HCT116 (cell line): ENCODE results near the gene DONSON. TPM values are rescaled to one million over a fixed set of nuclear protein-coding genes. Genes with fewer than 3 reads are reported as not detected.

Experiments
- ATAC-seq: fragments of 200-7000 bp; cut with Tn5 transposase; 2 replicates; pipeline ENCODE4 v1.9.1; 2020; ENCODE audit warnings: mild to moderate bottlenecking, moderate library complexity
- BruUV-seq: library from RNA; stranded (reverse); fragments of 400-500 nt; replicated peaks from 2 replicates; lab custom pipeline; 2021; lab: Mats Ljungman, UMichigan
- CTCF ChIA-PET: fragments of 300-600 bp; sonication (Branson Sonifier 250); formaldehyde crosslinking; loops from one replicate; lab custom pipeline; 2021; ENCODE audit warnings: antibody characterized with exemption; lab: Charles Lee
- POLR2A ChIA-PET: fragments of 300-600, 350-600 bp; sonication (Branson Sonifier 250); formaldehyde crosslinking; loops from one replicate; lab custom pipeline; 2021; ENCODE audit warnings: antibody characterized with exemption; lab: Charles Lee
- RAD21 ChIA-PET, 2 experiments: fragments of 300-600 bp; sonication (Branson Sonifier 250); formaldehyde crosslinking; loops; one replicate each; lab custom pipeline; 2023; ENCODE audit warnings: low total read pairs in 2 of 2; ENCODE audit not compliant: uncharacterized antibody in 2 of 2, unreplicated experiment in 2 of 2, low non-redundant PET in 1 of 2; lab: Charles Lee
- DNase-seq: peaks from one replicate; pipeline ENCODE4 v3.0.0-alpha.2; 2010; ENCODE audit warnings: low read depth, low spot score
- H2AFZ ChIP-seq: fragments of 200-600 bp; shearing (Covaris generic), sonication (generic); 2 replicates; pipeline ENCODE4 v1.6.1; 2017; ENCODE audit warnings: low read depth, mixed run types, mixed read lengths, antibody characterized with exemption, low read length; ENCODE audit not compliant: poor library complexity, severe bottlenecking
- H3K27ac ChIP-seq: 2 replicates; pipeline ENCODE4 v1.5.1; 2012; ENCODE audit warnings: low read depth, low read length
- H3K27me3 ChIP-seq: fragments of 200-600 bp; sonication (generic); 2 replicates; pipeline ENCODE4 v1.6.1; 2016; ENCODE audit warnings: mixed run types, low read length, mixed read lengths; ENCODE audit not compliant: insufficient read depth
- H3K36me3 ChIP-seq, 2 experiments: fragments of 200-500 bp in 1 of 2; fragments of 200-600 bp in 1 of 2; sonication (Bioruptor generic) in 1 of 2; sonication (generic) in 1 of 2; 2 replicates each; pipeline versions ENCODE4 v1.5.1 to v1.6.1; 2014 to 2016; ENCODE audit warnings: low read length in 2 of 2, inconsistent platforms in 1 of 2, mixed read lengths in 1 of 2, mixed run types in 1 of 2; ENCODE audit not compliant: insufficient read depth in 2 of 2, control insufficient read depth in 1 of 2
- H3K4me1 ChIP-seq, 2 experiments: fragments of 200-600 bp in 1 of 2; sonication (generic) in 1 of 2; 2 replicates each; pipeline versions ENCODE4 v1.5.1 to v1.6.1; 2012 to 2017; ENCODE audit warnings: low read length in 2 of 2, inconsistent platforms in 1 of 2, mild to moderate bottlenecking in 1 of 2, mixed read lengths in 1 of 2, mixed run types in 1 of 2, moderate library complexity in 1 of 2; ENCODE audit not compliant: insufficient read depth in 2 of 2, control insufficient read depth in 1 of 2
- H3K4me2 ChIP-seq: fragments of 200-600 bp; sonication (generic); 2 replicates; pipeline ENCODE4 v1.6.1; 2017; ENCODE audit warnings: mixed run types, low read length, mixed read lengths
- H3K4me3 ChIP-seq, 2 experiments: fragments of 200-600 bp in 1 of 2; sonication (generic) in 1 of 2; replicated peaks in 1 of 2; 2 replicates each; pipeline ENCODE4 v1.5.1; 2011 to 2016; ENCODE audit warnings: low read length in 2 of 2, control low read depth in 1 of 2, low read depth in 1 of 2, mild to moderate bottlenecking in 1 of 2, mixed read lengths in 1 of 2, mixed run types in 1 of 2
- H3K79me2 ChIP-seq: fragments of 200-600 bp; sonication (generic); 2 replicates; pipeline ENCODE4 v1.6.1; 2017; ENCODE audit warnings: mild to moderate bottlenecking, mixed run types, low read length, moderate library complexity, mixed read lengths; ENCODE audit not compliant: insufficient read depth
- H3K9ac ChIP-seq: fragments of 200-600 bp; sonication (generic); 2 replicates; pipeline ENCODE4 v1.6.1; 2016; ENCODE audit warnings: low read length, mixed read lengths
- H3K9me2 ChIP-seq: fragments of 200-600 bp; sonication (generic), shearing (Covaris generic); 2 replicates; pipeline ENCODE4 v1.6.1; 2017; ENCODE audit warnings: mixed run types, mild to moderate bottlenecking, moderate library complexity; ENCODE audit not compliant: insufficient read depth
- H3K9me3 ChIP-seq, 2 experiments: fragments of 200-500 bp in 1 of 2; fragments of 200-600 bp in 1 of 2; sonication (Bioruptor generic) in 1 of 2; sonication (generic) in 1 of 2; 2 replicates each; pipeline ENCODE4 v1.6.1; 2014 to 2017; ENCODE audit warnings: low read length in 2 of 2, mixed read lengths in 2 of 2, inconsistent platforms in 1 of 2, low read depth in 1 of 2, mild to moderate bottlenecking in 1 of 2, mixed run types in 1 of 2, moderate library complexity in 1 of 2; ENCODE audit not compliant: control insufficient read depth in 1 of 2, insufficient read depth in 1 of 2
- H4K20me1 ChIP-seq: fragments of 200-600 bp; sonication (generic), shearing (Covaris generic); 2 replicates; pipeline ENCODE4 v1.6.1; 2017; ENCODE audit warnings: mixed run types, mild to moderate bottlenecking, moderate library complexity; ENCODE audit not compliant: insufficient read depth
- ELF1 ChIP-seq: IDR thresholded peaks from 2 replicates; pipeline ENCODE4 v1.6.1; 2012; ENCODE audit warnings: low read depth, borderline replicate concordance
- EZH2phosphoT487 ChIP-seq: fragments of 200-600 bp; IDR thresholded peaks from 2 replicates; pipeline ENCODE4 v1.6.1; 2018; ENCODE audit warnings: antibody characterized with exemption, borderline replicate concordance
- FOSL1 ChIP-seq: IDR thresholded peaks from 2 replicates; pipeline ENCODE4 v1.6.1; 2012; ENCODE audit warnings: low read depth
- JUND ChIP-seq: IDR thresholded peaks from 2 replicates; pipeline ENCODE4 v1.6.1; 2012
- MAX ChIP-seq: IDR thresholded peaks from 2 replicates; pipeline ENCODE4 v1.6.1; 2012
- POLR2A ChIP-seq: IDR thresholded peaks from 2 replicates; pipeline ENCODE4 v1.7.0; 2011; ENCODE audit warnings: borderline replicate concordance; ENCODE audit not compliant: insufficient read depth, insufficient read length; ENCODE audit errors: extremely low read depth
- POLR2AphosphoS5 ChIP-seq: IDR thresholded peaks from 2 replicates; pipeline ENCODE4 v1.6.1; 2011; ENCODE audit warnings: mild to moderate bottlenecking, low read depth, low read length, moderate library complexity
- RAD21 ChIP-seq: IDR thresholded peaks from 2 replicates; pipeline ENCODE4 v1.6.1; 2012; ENCODE audit warnings: low read depth, mild to moderate bottlenecking
- SP1 ChIP-seq: IDR thresholded peaks from 2 replicates; pipeline ENCODE4 v1.6.1; 2012; ENCODE audit warnings: low read depth
- SRF ChIP-seq: IDR thresholded peaks from 2 replicates; pipeline ENCODE4 v1.6.1; 2012; ENCODE audit warnings: low read depth
- TCF7L2 ChIP-seq: IDR thresholded peaks from 2 replicates; pipeline ENCODE4 v1.7.0; 2011; ENCODE audit warnings: borderline replicate concordance, inconsistent platforms; ENCODE audit not compliant: insufficient read depth, insufficient read length; ENCODE audit errors: extremely low read depth
- ZFX ChIP-seq: fragments of 450-650 bp; IDR thresholded peaks from 2 replicates; pipeline ENCODE4 v1.6.1; 2017
- ZNF274 ChIP-seq: fragments of 200-500 bp; sonication (Bioruptor generic); IDR thresholded peaks from 2 replicates; pipeline ENCODE4 v1.6.1; 2014; ENCODE audit warnings: mild to moderate bottlenecking, low read depth, low read length, inconsistent platforms
- intact Hi-C: fragments of 100-400 bp; cut with micrococcal nuclease; formaldehyde crosslinking; loops from 2 replicates; pipeline ENCODE4 v1.10.0; 2022
- total RNA-seq: library from RNA; stranded (reverse); gene quantifications from one replicate; pipeline ENCODE4 v1.2.1, GENCODE V29; 2021; ENCODE audit not compliant: unreplicated experiment
- TF ChIP-seq, protein P1 (sequence below): IDR thresholded peaks from 2 replicates; pipeline ENCODE4 v1.6.1; 2011; ENCODE audit warnings: mild to moderate bottlenecking, low read length, moderate library complexity; ENCODE audit not compliant: insufficient replicate concordance; ENCODE audit errors: extremely low read depth
- TF ChIP-seq, protein P2 (sequence below): IDR thresholded peaks from 2 replicates; pipeline ENCODE4 v1.6.1; 2012; ENCODE audit warnings: low read depth
- TF ChIP-seq, protein P3 (sequence below): IDR thresholded peaks from 2 replicates; pipeline ENCODE4 v1.6.1; 2012
- TF ChIP-seq, protein P4 (sequence below), 3 experiments: fragments of 200-600 bp in 1 of 3; sonication (generic) in 1 of 3; IDR thresholded peaks in 2 of 3; conservative IDR thresholded peaks in 1 of 3; 2 replicates each; pipeline ENCODE4 v1.5.1; 2012 to 2017; ENCODE audit warnings: low read depth in 2 of 3, low read length in 2 of 3, antibody characterized with exemption in 1 of 3, borderline replicate concordance in 1 of 3, control low read depth in 1 of 3, mild to moderate bottlenecking in 1 of 3, mixed read lengths in 1 of 3, mixed run types in 1 of 3, moderate library complexity in 1 of 3; ENCODE audit not compliant: insufficient read depth in 1 of 3

DONSON gene
- total RNA-seq, 1 experiment from 2014 or later: 31.7 TPM

GRCh38 chr21:33566514-33566913, 22.0 kb downstream of the DONSON start:
- H3K36me3 ChIP-seq: peaks cover 42 to 69% of the 10 kb centered on the region in 2 experiments
- intact Hi-C loops: no loop called here
- CTCF ChIA-PET: no interaction called here

More at GRCh38 chr21:33566514-33566913, 22.0 kb downstream of the DONSON start:
- no TSS peak for BruUV-seq
- ATAC-seq: no peak
- TF ChIP-seq ELF1 (no peak), POLR2AphosphoS5 (no peak), ZFX (no peak), SRF (no peak), POLR2A (no peak), SP1 (no peak), JUND (no peak), MAX (no peak), TCF7L2 (no peak), EZH2phosphoT487 (no peak), ZNF274 (no peak), FOSL1 (no peak), RAD21 (no peak)
- TF ChIP-seq, protein P1, sequence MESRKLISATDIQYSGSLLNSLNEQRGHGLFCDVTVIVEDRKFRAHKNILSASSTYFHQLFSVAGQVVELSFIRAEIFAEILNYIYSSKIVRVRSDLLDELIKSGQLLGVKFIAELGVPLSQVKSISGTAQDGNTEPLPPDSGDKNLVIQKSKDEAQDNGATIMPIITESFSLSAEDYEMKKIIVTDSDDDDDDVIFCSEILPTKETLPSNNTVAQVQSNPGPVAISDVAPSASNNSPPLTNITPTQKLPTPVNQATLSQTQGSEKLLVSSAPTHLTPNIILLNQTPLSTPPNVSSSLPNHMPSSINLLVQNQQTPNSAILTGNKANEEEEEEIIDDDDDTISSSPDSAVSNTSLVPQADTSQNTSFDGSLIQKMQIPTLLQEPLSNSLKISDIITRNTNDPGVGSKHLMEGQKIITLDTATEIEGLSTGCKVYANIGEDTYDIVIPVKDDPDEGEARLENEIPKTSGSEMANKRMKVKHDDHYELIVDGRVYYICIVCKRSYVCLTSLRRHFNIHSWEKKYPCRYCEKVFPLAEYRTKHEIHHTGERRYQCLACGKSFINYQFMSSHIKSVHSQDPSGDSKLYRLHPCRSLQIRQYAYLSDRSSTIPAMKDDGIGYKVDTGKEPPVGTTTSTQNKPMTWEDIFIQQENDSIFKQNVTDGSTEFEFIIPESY: no peak
- TF ChIP-seq, protein P2, sequence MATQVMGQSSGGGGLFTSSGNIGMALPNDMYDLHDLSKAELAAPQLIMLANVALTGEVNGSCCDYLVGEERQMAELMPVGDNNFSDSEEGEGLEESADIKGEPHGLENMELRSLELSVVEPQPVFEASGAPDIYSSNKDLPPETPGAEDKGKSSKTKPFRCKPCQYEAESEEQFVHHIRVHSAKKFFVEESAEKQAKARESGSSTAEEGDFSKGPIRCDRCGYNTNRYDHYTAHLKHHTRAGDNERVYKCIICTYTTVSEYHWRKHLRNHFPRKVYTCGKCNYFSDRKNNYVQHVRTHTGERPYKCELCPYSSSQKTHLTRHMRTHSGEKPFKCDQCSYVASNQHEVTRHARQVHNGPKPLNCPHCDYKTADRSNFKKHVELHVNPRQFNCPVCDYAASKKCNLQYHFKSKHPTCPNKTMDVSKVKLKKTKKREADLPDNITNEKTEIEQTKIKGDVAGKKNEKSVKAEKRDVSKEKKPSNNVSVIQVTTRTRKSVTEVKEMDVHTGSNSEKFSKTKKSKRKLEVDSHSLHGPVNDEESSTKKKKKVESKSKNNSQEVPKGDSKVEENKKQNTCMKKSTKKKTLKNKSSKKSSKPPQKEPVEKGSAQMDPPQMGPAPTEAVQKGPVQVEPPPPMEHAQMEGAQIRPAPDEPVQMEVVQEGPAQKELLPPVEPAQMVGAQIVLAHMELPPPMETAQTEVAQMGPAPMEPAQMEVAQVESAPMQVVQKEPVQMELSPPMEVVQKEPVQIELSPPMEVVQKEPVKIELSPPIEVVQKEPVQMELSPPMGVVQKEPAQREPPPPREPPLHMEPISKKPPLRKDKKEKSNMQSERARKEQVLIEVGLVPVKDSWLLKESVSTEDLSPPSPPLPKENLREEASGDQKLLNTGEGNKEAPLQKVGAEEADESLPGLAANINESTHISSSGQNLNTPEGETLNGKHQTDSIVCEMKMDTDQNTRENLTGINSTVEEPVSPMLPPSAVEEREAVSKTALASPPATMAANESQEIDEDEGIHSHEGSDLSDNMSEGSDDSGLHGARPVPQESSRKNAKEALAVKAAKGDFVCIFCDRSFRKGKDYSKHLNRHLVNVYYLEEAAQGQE: no peak
- TF ChIP-seq, protein P3, sequence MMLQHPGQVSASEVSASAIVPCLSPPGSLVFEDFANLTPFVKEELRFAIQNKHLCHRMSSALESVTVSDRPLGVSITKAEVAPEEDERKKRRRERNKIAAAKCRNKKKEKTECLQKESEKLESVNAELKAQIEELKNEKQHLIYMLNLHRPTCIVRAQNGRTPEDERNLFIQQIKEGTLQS: no peak
- TF ChIP-seq, protein P4, sequence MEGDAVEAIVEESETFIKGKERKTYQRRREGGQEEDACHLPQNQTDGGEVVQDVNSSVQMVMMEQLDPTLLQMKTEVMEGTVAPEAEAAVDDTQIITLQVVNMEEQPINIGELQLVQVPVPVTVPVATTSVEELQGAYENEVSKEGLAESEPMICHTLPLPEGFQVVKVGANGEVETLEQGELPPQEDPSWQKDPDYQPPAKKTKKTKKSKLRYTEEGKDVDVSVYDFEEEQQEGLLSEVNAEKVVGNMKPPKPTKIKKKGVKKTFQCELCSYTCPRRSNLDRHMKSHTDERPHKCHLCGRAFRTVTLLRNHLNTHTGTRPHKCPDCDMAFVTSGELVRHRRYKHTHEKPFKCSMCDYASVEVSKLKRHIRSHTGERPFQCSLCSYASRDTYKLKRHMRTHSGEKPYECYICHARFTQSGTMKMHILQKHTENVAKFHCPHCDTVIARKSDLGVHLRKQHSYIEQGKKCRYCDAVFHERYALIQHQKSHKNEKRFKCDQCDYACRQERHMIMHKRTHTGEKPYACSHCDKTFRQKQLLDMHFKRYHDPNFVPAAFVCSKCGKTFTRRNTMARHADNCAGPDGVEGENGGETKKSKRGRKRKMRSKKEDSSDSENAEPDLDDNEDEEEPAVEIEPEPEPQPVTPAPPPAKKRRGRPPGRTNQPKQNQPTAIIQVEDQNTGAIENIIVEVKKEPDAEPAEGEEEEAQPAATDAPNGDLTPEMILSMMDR (IDR thresholded peaks at IDR 0.05 in 2 of 3, conservative IDR thresholded peaks at IDR 0.05 in 1 of 3; ENCODE audit: borderline replicate concordance in 1 of 3, insufficient read depth in 1 of 3, low read depth in 2 of 3, low read length in 2 of 3): no peak
- H3K9ac ChIP-seq: no peak overlapping the region
- H3K9me2 ChIP-seq: no peaks in the 10 kb centered on the region
- ChIA-PET RAD21 (no interaction called here), POLR2A (no interaction called here)
- H3K4me1 ChIP-seq: no peaks in the 10 kb centered on the region
- H3K4me2 ChIP-seq: no peak overlapping the region
- H3K27me3 ChIP-seq: no peaks in the 10 kb centered on the region
- no peak overlapping the region for H3K27ac ChIP-seq
- DNase-seq: no peak
- peaks cover 23% of the 10 kb centered on the region; the same call in 1 of the 2 replicates for H4K20me1 ChIP-seq
- H3K9me3 ChIP-seq: no peaks in the 10 kb centered on the region
- peaks cover 94% of the 10 kb centered on the region for H3K79me2 ChIP-seq
- no peak overlapping the region for H3K4me3 ChIP-seq
- no peak overlapping the region for H2AFZ ChIP-seq
